Measurements from ENCODE around the gene GMPPA.

- TF ChIP-seq EZH2 (IDR thresholded peaks at IDR 0.05; ENCODE audit: low read length) (no peak), CTCF (optimal IDR thresholded peaks at IDR 0.05 in 1 of 3, IDR thresholded peaks at IDR 0.05 in 1 of 3, conservative IDR thresholded peaks at IDR 0.05 in 1 of 3; ENCODE audit: extremely low read depth in 1 of 3, insufficient read depth in 2 of 3, low read length in 3 of 3) (no peak)
These were observed 26.1 kb downstream of the GMPPA start for GRCh38 chr2:219524817-219525216.
